ENCODE measurements around the gene PALD1. TPM values are rescaled to one million over a fixed set of nuclear protein-coding genes. Genes with fewer than 3 reads are reported as not detected.

Gene PALD1
- total and polyA plus RNA-seq, 9 of the 15 experiments (the other 6 are each of a cell fraction or from before 2014, with no cell fraction given) = 0.03 to 0.29 (median 0.09) TPM; not detected in 2

DNA sequence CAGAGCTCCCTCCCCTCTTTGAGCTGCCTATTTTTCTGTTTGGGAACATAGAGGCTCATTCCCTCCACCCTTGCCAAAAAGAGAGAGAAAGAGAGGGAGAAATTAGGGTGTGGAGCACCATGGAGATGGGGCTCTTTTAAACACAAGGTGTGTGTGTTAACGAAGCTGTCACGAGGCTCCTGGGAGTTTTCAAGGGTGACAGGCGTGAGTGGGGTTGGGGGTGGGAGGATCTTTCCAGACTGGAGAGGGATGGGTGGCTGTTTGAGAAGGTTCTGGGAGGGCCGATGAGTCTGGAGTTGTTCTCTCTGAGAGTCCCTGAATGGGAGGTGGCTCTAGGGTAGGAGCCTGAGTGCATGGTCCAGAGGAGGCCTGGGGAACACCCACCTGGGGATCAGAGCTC lies 45.0 kb downstream of the PALD1 start:
- no peak for ATAC-seq
- 2% methylated on average over 4 of the region's 4 CpGs for WGBS (ENCODE audit: insufficient coverage, low coverage, missing lambda C conversion rate)
- Histone ChIP-seq H3K9ac (ENCODE audit: insufficient read depth in 1 of 2, low read depth in 2 of 2, low read length in 2 of 2) (no peak overlapping the region), H3K79me2 (ENCODE audit: control insufficient read depth, insufficient read depth, low read length) (no peaks in the 10 kb centered on the region), H4K20me1 (replicated peaks; ENCODE audit: control insufficient read depth, insufficient read depth, low read length) (no peaks in the 10 kb centered on the region), H3K4me3 (no peak overlapping the region), H3K27me3 (ENCODE audit: control insufficient read depth in 2 of 2, insufficient read depth in 2 of 2, low read length in 2 of 2) (peaks cover 37 to 55% of the 10 kb centered on the region in 2 experiments), H3K4me1 (replicated peaks in 1 of 2; ENCODE audit: control insufficient read depth in 2 of 2, insufficient read depth in 2 of 2, low read length in 2 of 2) (peaks cover 0 to 2% of the 10 kb centered on the region in 2 experiments; a peak in 1 of 5 replicates), H3K36me3 (ENCODE audit: control insufficient read depth, insufficient read depth, low read length) (no peaks in the 10 kb centered on the region), H3K4me2 (ENCODE audit: insufficient read depth, low read length) (no peak overlapping the region), H3K9me1 (ENCODE audit: control insufficient read depth, insufficient read depth, low read length) (no peaks in the 10 kb centered on the region), H3K27ac (ENCODE audit: extremely low read depth, low read depth, low read length) (no peak overlapping the region), H3K9me3 (replicated peaks; ENCODE audit: control insufficient read depth, insufficient read depth, low read depth, low read length) (no peaks in the 10 kb centered on the region), H2AFZ (ENCODE audit: low read depth, low read length) (no peak overlapping the region)
- TF ChIP-seq ZKSCAN8 (CRISPR knock-in tag; IDR thresholded peaks at IDR 0.05) = no peak
- TF ChIP-seq JUN (IDR thresholded peaks at IDR 0.05; ENCODE audit: borderline replicate concordance, low read depth, low read length) = no peak
- no peak for TF ChIP-seq JUN (CRISPR knock-in tag; IDR thresholded peaks at IDR 0.05; ENCODE audit: borderline replicate concordance)
- no peak for TF ChIP-seq RAD51 (IDR thresholded peaks at IDR 0.05; ENCODE audit: borderline replicate concordance, low read depth)
- no TSS peak for BruUV-seq (replicated peaks)
- DNase-seq (ENCODE audit: extremely low read depth in 1 of 4, low spot score in 3 of 4) = no peak
- ChIA-PET POLR2A (interaction anchor here (0.6 to 1.6 kb wide), 7 partner anchors 8 to 292 kb away, joined by 3 to 4 read pairs (median 4); partner anchors contain the start of gene EIF4EBP2), CTCF (ENCODE audit: low intra/inter-chr PET ratio) (no interaction called here)
- FAIRE-seq = no peak
- intact Hi-C loops (cut with micrococcal nuclease) = no loop called here
- in situ Hi-C loops (cut with MboI) = no loop called here

DNA sequence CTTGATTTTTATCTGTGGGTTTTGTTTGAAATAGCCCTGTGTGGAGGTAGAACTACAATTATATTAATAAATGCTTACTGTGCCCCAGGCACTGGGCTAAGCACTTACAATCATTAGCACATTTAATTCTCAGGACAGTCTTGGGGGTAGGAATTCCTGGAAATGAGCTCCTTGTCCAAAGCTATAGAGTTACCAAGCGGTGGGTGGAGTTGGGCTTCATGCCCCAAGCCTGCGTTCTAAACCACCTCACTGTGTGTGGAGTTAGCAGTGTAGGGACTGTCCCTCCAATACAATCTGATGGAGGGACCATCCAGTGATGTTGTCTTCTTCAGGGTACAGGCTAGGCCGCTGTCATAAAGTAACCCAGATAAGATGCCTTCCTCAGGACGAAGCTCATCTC lies 49.7 kb downstream of the PALD1 start:
- Histone ChIP-seq H3K9me3 (replicated peaks; ENCODE audit: control insufficient read depth, insufficient read depth, low read depth, low read length) (no peaks in the 10 kb centered on the region), H3K79me2 (ENCODE audit: control insufficient read depth, insufficient read depth, low read length) (no peaks in the 10 kb centered on the region), H3K4me3 (no peak overlapping the region), H3K4me2 (ENCODE audit: insufficient read depth, low read length) (peak overlapping the region; percentile 77), H3K9me1 (ENCODE audit: control insufficient read depth, insufficient read depth, low read length) (no peaks in the 10 kb centered on the region), H3K9ac (ENCODE audit: insufficient read depth in 1 of 2, low read depth in 2 of 2, low read length in 2 of 2) (no peak overlapping the region), H2AFZ (ENCODE audit: low read depth, low read length) (peak overlapping the region; percentile 99), H3K27ac (ENCODE audit: extremely low read depth, low read depth, low read length) (no peak overlapping the region), H3K4me1 (replicated peaks in 1 of 2; ENCODE audit: control insufficient read depth in 2 of 2, insufficient read depth in 2 of 2, low read length in 2 of 2) (peaks cover 6 to 8% of the 10 kb centered on the region in 2 experiments; a peak in 2 of 5 replicates), H4K20me1 (replicated peaks; ENCODE audit: control insufficient read depth, insufficient read depth, low read length) (no peaks in the 10 kb centered on the region; the same call in 1 of the 2 replicates), H3K36me3 (ENCODE audit: control insufficient read depth, insufficient read depth, low read length) (no peaks in the 10 kb centered on the region), H3K27me3 (ENCODE audit: control insufficient read depth in 2 of 2, insufficient read depth in 2 of 2, low read length in 2 of 2) (peaks cover 2 to 38% of the 10 kb centered on the region in 2 experiments; a peak in 4 of 5 replicates)
- in situ Hi-C loops (cut with MboI) (no loop called here), intact Hi-C loops (cut with micrococcal nuclease) (loop anchor here (5.0 kb wide), 1 partner anchor 51 kb away; the partner anchor contains the start of gene PALD1)
- ATAC-seq (no peak), FAIRE-seq (no peak), DNase-seq (ENCODE audit: extremely low read depth in 1 of 4, low spot score in 3 of 4) (no peak)
- no TSS peak for BruUV-seq (replicated peaks)
- CTCF ChIA-PET (ENCODE audit: low intra/inter-chr PET ratio) = interaction anchor here (0.6 kb wide), 1 partner anchor 438 kb away, joined by 3 read pairs; no protein-coding TSS in a partner anchor
- POLR2A ChIA-PET = interaction anchor here (1.7 kb wide), 1 partner anchor 12 kb away, joined by 6 read pairs; no protein-coding TSS in a partner anchor
- WGBS (ENCODE audit: insufficient coverage, low coverage, missing lambda C conversion rate) = 38% methylated on average over 4 of the region's 4 CpGs
- TF ChIP-seq KAT2B (IDR thresholded peaks at IDR 0.05; ENCODE audit: low read depth, low read length) (no peak), SP2 (IDR thresholded peaks at IDR 0.05; ENCODE audit: extremely low read depth, low read depth, low read length, poor library complexity, severe bottlenecking) (no peak), ZEB2 (IDR thresholded peaks at IDR 0.05) (no peak), ZC3H11A (IDR thresholded peaks at IDR 0.05; ENCODE audit: low read depth, low read length) (no peak), FOXM1 (IDR thresholded peaks at IDR 0.05; ENCODE audit: low read depth) (no peak), FOXM1 (CRISPR knock-in tag; IDR thresholded peaks at IDR 0.05; ENCODE audit: low read depth) (no peak)
